GM23338 (cell line): ENCODE data around the gene BDKRB1. TPM values are rescaled to one million over a fixed set of nuclear protein-coding genes. Genes with fewer than 3 reads are reported as not detected.

ENCODE experiments used
- ATAC-seq: fragments of 200-7000 bp; cut with Tn5 transposase; 3 replicates; pipeline ENCODE4 v1.9.1; 2020
- DNase-seq: peaks from one replicate; pipeline ENCODE4 v3.0.0-alpha.2; 2015; ENCODE audit warnings: low spot score
- H2AFZ ChIP-seq: fragments of 200-600 bp; sonication (generic); 2 replicates; pipeline ENCODE4 v1.8.0; 2016; ENCODE audit warnings: antibody characterized with exemption, mild to moderate bottlenecking, moderate library complexity
- H3F3A ChIP-seq: fragments of 200-600 bp; sonication (generic); replicated peaks from 2 replicates; pipeline ENCODE4 v1.8.0; 2017; ENCODE audit warnings: antibody characterized with exemption, mixed run types, low read depth
- H3K27ac ChIP-seq: fragments of 200-600 bp; sonication (generic); 2 replicates; pipeline ENCODE4 v1.6.1; 2016; ENCODE audit warnings: low read depth
- H3K27me3 ChIP-seq: fragments of 200-600 bp; sonication (generic); 2 replicates; pipeline ENCODE4 v1.8.0; 2016; ENCODE audit warnings: mild to moderate bottlenecking, mixed run types, moderate library complexity; ENCODE audit not compliant: insufficient read depth
- H3K36me3 ChIP-seq: fragments of 200-600 bp; sonication (generic); 2 replicates; pipeline ENCODE4 v1.8.0; 2016; ENCODE audit warnings: mild to moderate bottlenecking; ENCODE audit not compliant: insufficient read depth
- H3K4me1 ChIP-seq: fragments of 200-600 bp; sonication (generic); 2 replicates; pipeline ENCODE4 v1.8.0; 2016; ENCODE audit warnings: mild to moderate bottlenecking, moderate library complexity; ENCODE audit not compliant: insufficient read depth
- H3K4me2 ChIP-seq: fragments of 200-600 bp; sonication (generic); 2 replicates; pipeline ENCODE4 v1.7.1; 2017; ENCODE audit warnings: mixed run types
- H3K4me3 ChIP-seq: fragments of 200-600 bp; sonication (generic); 2 replicates; pipeline ENCODE4 v1.6.1; 2016; ENCODE audit warnings: mixed run types
- H3K79me2 ChIP-seq: fragments of 200-600 bp; sonication (generic); replicated peaks from 2 replicates; pipeline ENCODE4 v1.8.0; 2017; ENCODE audit warnings: mild to moderate bottlenecking; ENCODE audit not compliant: insufficient read depth
- H3K9me2 ChIP-seq: fragments of 200-600 bp; sonication (generic); 2 replicates; pipeline ENCODE4 v1.8.0; 2017; ENCODE audit not compliant: insufficient read depth
- H4K20me1 ChIP-seq: fragments of 200-600 bp; sonication (generic); replicated peaks from 2 replicates; pipeline ENCODE4 v1.8.0; 2017; ENCODE audit warnings: mild to moderate bottlenecking; ENCODE audit not compliant: insufficient read depth
- H3K27ac Mint-ChIP-seq: 2 replicates; pipeline ENCODE4 v1.8.0; 2020; ENCODE audit warnings: inconsistent platforms, mild to moderate bottlenecking, moderate library complexity, mixed read lengths
- H3K27me3 Mint-ChIP-seq: 3 replicates; pipeline ENCODE4 v1.8.0; 2022; ENCODE audit warnings: low read depth, mild to moderate bottlenecking, moderate library complexity, mixed read lengths, inconsistent platforms; ENCODE audit not compliant: insufficient read depth, poor library complexity
- H3K36me3 Mint-ChIP-seq: 3 replicates; pipeline ENCODE4 v1.8.0; 2021; ENCODE audit warnings: low read depth, mild to moderate bottlenecking, inconsistent platforms, moderate library complexity, mixed read lengths
- H3K4me1 Mint-ChIP-seq: 3 replicates; pipeline ENCODE4 v1.8.0; 2020; ENCODE audit warnings: mild to moderate bottlenecking, inconsistent platforms, mixed read lengths
- H3K4me3 Mint-ChIP-seq: 3 replicates; pipeline ENCODE4 v1.8.0; 2021; ENCODE audit warnings: moderate library complexity, mild to moderate bottlenecking, inconsistent platforms, mixed read lengths
- H3K9me3 Mint-ChIP-seq: 3 replicates; pipeline ENCODE4 v1.8.0; 2020; ENCODE audit warnings: moderate library complexity, mild to moderate bottlenecking, inconsistent platforms, mixed read lengths
- CREB1 ChIP-seq: fragments of 250-450 bp; sonication (Bioruptor Pico); IDR thresholded peaks from 2 replicates; pipeline ENCODE4 v1.5.0; 2020; ENCODE audit warnings: low read depth, mild to moderate bottlenecking, moderate library complexity
- CTCF ChIP-seq, 2 experiments: fragments of 200-600 bp in 1 of 2; sonication (generic) in 1 of 2; conservative IDR thresholded peaks; 2 replicates each; pipeline versions ENCODE4 v1.5.1 to v1.6.1; 2016 to 2017; ENCODE audit warnings: antibody characterized with exemption in 2 of 2, low read depth in 2 of 2, mild to moderate bottlenecking in 2 of 2, moderate library complexity in 1 of 2
- ETS1 ChIP-seq: IDR thresholded peaks from 2 replicates; pipeline ENCODE4 v1.6.1; 2016; ENCODE audit warnings: antibody characterized with exemption
- EZH2 ChIP-seq: fragments of 200-600 bp; sonication (generic); IDR thresholded peaks from one replicate; pipeline ENCODE4 v1.8.0; 2017; ENCODE audit warnings: antibody characterized with exemption, mild to moderate bottlenecking, low read depth; ENCODE audit not compliant: unreplicated experiment
- EZH2phosphoT487 ChIP-seq: fragments of 200-600 bp; sonication (generic); IDR thresholded peaks from one replicate; pipeline ENCODE4 v1.8.1; 2018; ENCODE audit warnings: antibody characterized with exemption; ENCODE audit not compliant: unreplicated experiment
- JUNB ChIP-seq: IDR thresholded peaks from one replicate; pipeline ENCODE4 v1.6.1; 2016; ENCODE audit warnings: antibody characterized with exemption; ENCODE audit not compliant: unreplicated experiment
- POLR2AphosphoS5 ChIP-seq: IDR thresholded peaks from 2 replicates; pipeline ENCODE4 v1.6.1; 2016; ENCODE audit warnings: antibody characterized with exemption, low read depth
- REST ChIP-seq: IDR thresholded peaks from one replicate; pipeline ENCODE4 v1.6.1; 2018; ENCODE audit warnings: antibody characterized with exemption; ENCODE audit not compliant: unreplicated experiment
- ZNF114 ChIP-seq: fragments of 250-450 bp; sonication (Bioruptor Pico); IDR thresholded peaks from 2 replicates; pipeline ENCODE4 v1.5.0; 2020; ENCODE audit warnings: mild to moderate bottlenecking, moderate library complexity
- ZNF331 ChIP-seq: fragments of 250-450 bp; sonication (Bioruptor Pico); IDR thresholded peaks from 2 replicates; pipeline ENCODE4 v1.5.0; 2020; ENCODE audit warnings: low read depth, mild to moderate bottlenecking, moderate library complexity
- polyA plus RNA-seq: library from polyadenylated mRNA; unstranded; fragments of >200 nt; fragmentation: Nextera tagmentation; extraction: Ambion mirVana; gene quantifications from 2 replicates; pipeline ENCODE4 v1.2.1, GENCODE V29; 2016
- total RNA-seq: library from RNA; depleted of rRNA; stranded (reverse); fragments of >200 nt; shearing (Covaris generic); gene quantifications from 2 replicates; pipeline ENCODE4 v1.2.3, GENCODE V29; 2014

The BDKRB1 gene
- total and polyA plus RNA-seq, 2 experiments from 2014 or later, result not detected

GRCh38 chr14:96246539-96246847 is 9.5 kb upstream of the BDKRB1 start (continued):
- TF ChIP-seq ETS1, result no peak
- no peak for TF ChIP-seq EZH2phosphoT487
- TF ChIP-seq ZNF114, result no peak

GRCh38 chr14:96247031-96247430 is 9.0 kb upstream of the BDKRB1 start:
- H3K79me2 ChIP-seq, result no peaks in the 10 kb centered on the region
- no peaks in the 10 kb centered on the region for H3K36me3 ChIP-seq
- no peak overlapping the region for H3K4me3 ChIP-seq
- H3K4me1 ChIP-seq, result no peaks in the 10 kb centered on the region
- Mint-ChIP-seq H3K4me3 (no peak overlapping the region), H3K36me3 (no peaks in the 10 kb centered on the region; the same call in 1 of the 3 replicates), H3K27me3 (peaks cover 9% of the 10 kb centered on the region), H3K27ac (no peak overlapping the region), H3K4me1 (peaks cover 14% of the 10 kb centered on the region), H3K9me3 (peaks cover 22% of the 10 kb centered on the region)
- peaks cover 7% of the 10 kb centered on the region for H3K27me3 ChIP-seq
- H2AFZ ChIP-seq, result no peak overlapping the region
- no peak for DNase-seq
- no peaks in the 10 kb centered on the region for H4K20me1 ChIP-seq
- TF ChIP-seq EZH2, result no peak
- no peak overlapping the region for H3K27ac ChIP-seq
- H3F3A ChIP-seq, result no peaks in the 10 kb centered on the region
- no peak overlapping the region for H3K4me2 ChIP-seq
- ATAC-seq, result no peak
- peaks cover 5% of the 10 kb centered on the region; the same call in 1 of the 2 replicates for H3K9me2 ChIP-seq

GRCh38 chr14:96249029-96249428 is 7.0 kb upstream of the BDKRB1 start:
- no peak overlapping the region for H3K4me2 ChIP-seq
- H4K20me1 ChIP-seq, result no peaks in the 10 kb centered on the region
- Mint-ChIP-seq H3K27me3 (peaks cover 12% of the 10 kb centered on the region), H3K27ac (no peak overlapping the region), H3K9me3 (peaks cover 6% of the 10 kb centered on the region; the same call in 2 of the 3 replicates), H3K4me1 (peaks cover 21% of the 10 kb centered on the region), H3K4me3 (no peak overlapping the region), H3K36me3 (no peaks in the 10 kb centered on the region; the same call in 1 of the 3 replicates)
- no peak overlapping the region for H3K4me3 ChIP-seq
- no peaks in the 10 kb centered on the region for H3K4me1 ChIP-seq
- H3K27ac ChIP-seq, result no peak overlapping the region
- DNase-seq, result no peak
- no peak for ATAC-seq
- H3K36me3 ChIP-seq, result no peaks in the 10 kb centered on the region
- no peaks in the 10 kb centered on the region for H3K27me3 ChIP-seq
- no peaks in the 10 kb centered on the region for H3F3A ChIP-seq
- no peak overlapping the region for H2AFZ ChIP-seq
- H3K9me2 ChIP-seq, result peaks cover 8% of the 10 kb centered on the region; the same call in 1 of the 2 replicates
- no peaks in the 10 kb centered on the region for H3K79me2 ChIP-seq
- TF ChIP-seq REST (no peak), POLR2AphosphoS5 (no peak), EZH2 (no peak), CTCF (conservative IDR thresholded peaks at IDR 0.05; ENCODE audit: low read depth in 2 of 2) (no peak), JUNB (no peak), EZH2phosphoT487 (no peak), ZNF114 (no peak), CREB1 (CRISPR knock-in tag) (no peak), ZNF331 (CRISPR knock-in tag) (no peak)
